Measurements from ENCODE around the gene IER5.
A peak's percentile ranks its signal among the peaks of the same experiment; 100 is the strongest.

Gene IER5

GRCh38 chr1:181135437-181135731 lies 46.9 kb downstream of the IER5 start:
- DNase-seq (ENCODE audit: low spot score) = peak; percentile 28

GRCh38 chr1:181135815-181136737 lies 47.6 kb downstream of the IER5 start:
- DNase-seq (ENCODE audit: low spot score) = no peak

GRCh38 chr1:181136738-181137122 lies 48.2 kb downstream of the IER5 start:
- DNase-seq (ENCODE audit: low spot score) = no peak

- DNase-seq (ENCODE audit: low spot score) = no peak
Measured at GRCh38 chr1:181137217-181137743, 48.8 kb downstream of the IER5 start.

GRCh38 chr1:181139631-181140061 lies 51.1 kb downstream of the IER5 start:
- DNase-seq (ENCODE audit: low spot score) = no peak

- peak; percentile 46 for DNase-seq (ENCODE audit: low spot score)
Measured at GRCh38 chr1:181140398-181140797, 51.9 kb downstream of the IER5 start.

GRCh38 chr1:181140891-181141290 lies 52.4 kb downstream of the IER5 start:
- DNase-seq (ENCODE audit: low spot score) = no peak

GRCh38 chr1:181141431-181141910 lies 53.0 kb downstream of the IER5 start:
- peak; percentile 82 for DNase-seq (ENCODE audit: low spot score)

Data from activated CD4-positive, alpha-beta T cell treated with anti-CD3 and anti-CD28 coated beads, Interleukin-2, Interleukin-4, amounts not matched to agents 100 ng/mL and 50 ng/mL, durations not matched to agents 16 hours and 8 hours (primary cell).